Activated CD8-positive, alpha-beta T cell treated with anti-CD3 and anti-CD28 coated beads for 36 hours (primary cell): ENCODE results near the gene PDXP. TPM values are rescaled to one million over a fixed set of nuclear protein-coding genes. Genes with fewer than 3 reads are reported as not detected.

ENCODE experiments used
- ATAC-seq: fragments of 200-7000 bp; cut with Tn5 transposase; one replicate; pipeline ENCODE4 v1.10.0; 2021; ENCODE audit warnings: mild to moderate bottlenecking, moderate library complexity
- CTCF ChIA-PET: fragments of 350-600 bp; sonication (Branson Sonifier 250); formaldehyde crosslinking; loops from one replicate; lab custom pipeline; 2021; ENCODE audit warnings: antibody characterized with exemption; lab: Charles Lee
- POLR2A ChIA-PET: fragments of 350-600 bp; sonication (Branson Sonifier 250); formaldehyde crosslinking; loops from one replicate; lab custom pipeline; 2021; ENCODE audit warnings: antibody characterized with exemption; lab: Charles Lee
- DNase-seq: peaks from one replicate; pipeline ENCODE4 v3.0.0-alpha.2; 2020
- H3K27ac Mint-ChIP-seq: one replicate; pipeline ENCODE4 v1.8.0; 2021; ENCODE audit warnings: mild to moderate bottlenecking, mixed read lengths
- H3K27me3 Mint-ChIP-seq: one replicate; pipeline ENCODE4 v1.8.0; 2021; ENCODE audit warnings: mixed read lengths
- H3K36me3 Mint-ChIP-seq: one replicate; pipeline ENCODE4 v1.8.0; 2021; ENCODE audit warnings: low read depth, mixed read lengths
- H3K4me1 Mint-ChIP-seq: one replicate; pipeline ENCODE4 v1.8.0; 2021; ENCODE audit warnings: low read depth, mixed read lengths
- H3K4me3 Mint-ChIP-seq: one replicate; pipeline ENCODE4 v1.8.0; 2021; ENCODE audit warnings: mild to moderate bottlenecking, moderate library complexity, mixed read lengths
- H3K9me3 Mint-ChIP-seq: one replicate; pipeline ENCODE4 v1.8.0; 2021; ENCODE audit warnings: mixed read lengths
- intact Hi-C: fragments of 100-400 bp; cut with micrococcal nuclease; formaldehyde crosslinking; loops from one replicate; pipeline ENCODE4 v1.10.0; 2022
- total RNA-seq, 2 experiments: library from RNA; stranded (reverse); gene quantifications; one replicate each; pipeline ENCODE4 v1.2.3, GENCODE V29; 2021
- TF ChIP-seq, protein P1 (sequence below): fragments of 200-600 bp; IDR thresholded peaks from one replicate; pipeline ENCODE4 v1.8.0; 2022; ENCODE audit warnings: antibody characterized with exemption, mild to moderate bottlenecking

Gene PDXP
- total RNA-seq, 2 experiments from 2014 or later: 51.3 to 51.5 TPM

DNA sequence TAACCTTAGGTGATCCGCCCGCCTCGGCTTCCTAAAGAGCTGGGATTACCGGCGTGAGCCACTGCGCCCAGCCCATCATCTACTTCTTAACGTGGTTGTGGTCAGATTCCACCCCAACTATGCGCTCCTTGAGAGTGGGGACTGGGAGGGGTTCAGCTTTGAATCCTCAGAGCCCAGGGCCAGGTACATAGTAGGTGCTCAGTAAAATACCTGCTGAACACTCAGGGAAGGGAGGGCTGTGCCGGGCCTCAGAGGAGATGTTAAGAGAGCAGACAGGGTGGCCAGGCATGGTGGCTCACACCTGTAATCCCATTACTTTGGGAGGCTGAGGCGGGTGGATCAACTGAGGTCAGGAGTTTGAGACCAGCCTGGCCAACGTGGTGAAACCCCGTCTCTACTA, 15.7 kb downstream of the PDXP start:
- H3K4me1 Mint-ChIP-seq: peaks cover 66% of the 10 kb centered on the region
- POLR2A ChIA-PET: interaction anchor here (0.6 to 8.2 kb wide), 7 partner anchors 13 to 192 kb away, joined by 3 to 49 read pairs (median 5); partner anchors contain the start of genes GGA1, NOL12, PDXP and SH3BP1

DNA sequence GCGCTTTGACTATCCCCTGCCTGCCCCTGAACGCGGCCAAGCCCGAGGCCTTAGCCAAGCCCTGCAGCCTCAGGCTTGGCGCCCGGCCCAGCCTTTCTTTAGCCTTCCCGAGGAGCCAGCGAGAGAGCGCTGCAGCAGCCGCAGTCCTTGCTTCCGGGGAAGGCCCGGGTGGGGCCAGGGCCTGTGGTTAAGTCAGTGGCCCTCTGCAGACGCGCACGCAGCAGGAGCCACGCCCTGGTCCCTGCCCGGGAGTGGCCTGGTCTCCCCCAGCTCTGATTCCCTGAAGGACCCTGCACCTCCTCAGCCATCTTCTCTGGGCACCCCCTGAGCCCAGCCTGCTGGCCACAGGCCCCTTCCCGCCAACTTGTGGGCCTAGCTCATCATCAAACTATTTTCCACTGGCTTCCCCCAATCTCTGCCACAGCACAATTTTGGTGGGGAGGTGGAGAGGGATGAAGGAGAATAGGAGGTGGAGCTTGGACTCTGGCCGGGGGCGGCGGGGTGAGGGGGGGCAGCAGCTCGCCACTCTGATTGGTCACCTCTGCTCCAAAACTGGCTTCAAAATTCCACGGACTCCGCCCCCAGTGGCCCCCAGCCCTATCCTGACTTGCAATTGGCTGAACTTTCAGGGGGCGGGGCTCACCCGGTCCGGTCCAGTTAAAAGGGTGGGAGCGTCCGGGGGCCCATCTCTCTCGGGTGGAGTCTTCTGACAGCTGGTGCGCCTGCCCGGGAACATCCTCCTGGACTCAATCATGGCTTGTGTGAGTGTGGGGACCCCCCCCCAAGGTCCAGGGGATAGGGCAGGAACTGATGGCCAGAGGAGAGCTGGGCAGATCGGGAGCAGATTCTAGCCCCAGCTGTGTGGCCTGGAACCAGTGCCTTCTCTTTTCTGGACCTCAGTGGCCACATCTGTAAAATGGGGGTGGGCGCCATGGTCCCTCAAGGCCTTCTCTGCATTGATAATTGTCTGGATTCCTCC, 16.7 kb downstream of the PDXP start, which contains the start of gene LGALS1:
LGALS1 (plus strand) TSS at position 686 of the 979 bp plus-strand sequence; CDS start at position 753, 67 bp downstream.
- DNase-seq: peak; percentile 84
- peak within 1 kb of the TSS; percentile 77 for H3K4me3 Mint-ChIP-seq
- peak; percentile 43 for ATAC-seq
- no peaks in the 10 kb centered on the region for H3K9me3 Mint-ChIP-seq
- TF ChIP-seq, protein P1, sequence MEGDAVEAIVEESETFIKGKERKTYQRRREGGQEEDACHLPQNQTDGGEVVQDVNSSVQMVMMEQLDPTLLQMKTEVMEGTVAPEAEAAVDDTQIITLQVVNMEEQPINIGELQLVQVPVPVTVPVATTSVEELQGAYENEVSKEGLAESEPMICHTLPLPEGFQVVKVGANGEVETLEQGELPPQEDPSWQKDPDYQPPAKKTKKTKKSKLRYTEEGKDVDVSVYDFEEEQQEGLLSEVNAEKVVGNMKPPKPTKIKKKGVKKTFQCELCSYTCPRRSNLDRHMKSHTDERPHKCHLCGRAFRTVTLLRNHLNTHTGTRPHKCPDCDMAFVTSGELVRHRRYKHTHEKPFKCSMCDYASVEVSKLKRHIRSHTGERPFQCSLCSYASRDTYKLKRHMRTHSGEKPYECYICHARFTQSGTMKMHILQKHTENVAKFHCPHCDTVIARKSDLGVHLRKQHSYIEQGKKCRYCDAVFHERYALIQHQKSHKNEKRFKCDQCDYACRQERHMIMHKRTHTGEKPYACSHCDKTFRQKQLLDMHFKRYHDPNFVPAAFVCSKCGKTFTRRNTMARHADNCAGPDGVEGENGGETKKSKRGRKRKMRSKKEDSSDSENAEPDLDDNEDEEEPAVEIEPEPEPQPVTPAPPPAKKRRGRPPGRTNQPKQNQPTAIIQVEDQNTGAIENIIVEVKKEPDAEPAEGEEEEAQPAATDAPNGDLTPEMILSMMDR: no peak
- H3K4me1 Mint-ChIP-seq: peaks cover 66% of the 10 kb centered on the region
- intact Hi-C loops: loop anchor here (5.0 kb wide), 1 partner anchor 38 kb away; the partner anchor contains the start of gene SH3BP1
- CTCF ChIA-PET: interaction anchor here (0.9 to 68.1 kb wide), 8 partner anchors 14 to 143 kb away, joined by 3 to 1770 read pairs (median 4); partner anchors contain the start of genes GGA1, PDXP and SH3BP1
- H3K36me3 Mint-ChIP-seq: peaks cover 4% of the 10 kb centered on the region
- POLR2A ChIA-PET: interaction anchor here (0.5 to 8.2 kb wide), 13 partner anchors 8 to 1240 kb away, joined by 3 to 49 read pairs (median 5); partner anchors contain the start of genes GGA1, NOL12, PDXP and SH3BP1
- no peaks in the 10 kb centered on the region for H3K27me3 Mint-ChIP-seq
- H3K27ac Mint-ChIP-seq: peak within 1 kb of the TSS; percentile 93

More for the DNA sequence above, 15.7 kb downstream of the PDXP start:
- H3K27ac Mint-ChIP-seq: peak overlapping the region; percentile 55
- intact Hi-C loops: no loop called here
- no peak for ATAC-seq
- TF ChIP-seq, protein P1: no peak
- H3K9me3 Mint-ChIP-seq: no peaks in the 10 kb centered on the region
- no peaks in the 10 kb centered on the region for H3K27me3 Mint-ChIP-seq
- H3K36me3 Mint-ChIP-seq: peaks cover 6% of the 10 kb centered on the region
- H3K4me3 Mint-ChIP-seq: peak overlapping the region; percentile 8
- CTCF ChIA-PET: interaction anchor here (1.4 to 68.1 kb wide), 4 partner anchors 13 to 82 kb away, joined by 4 to 1770 read pairs (median 5); partner anchors contain the start of genes GGA1, PDXP and SH3BP1
- DNase-seq: no peak

DNA sequence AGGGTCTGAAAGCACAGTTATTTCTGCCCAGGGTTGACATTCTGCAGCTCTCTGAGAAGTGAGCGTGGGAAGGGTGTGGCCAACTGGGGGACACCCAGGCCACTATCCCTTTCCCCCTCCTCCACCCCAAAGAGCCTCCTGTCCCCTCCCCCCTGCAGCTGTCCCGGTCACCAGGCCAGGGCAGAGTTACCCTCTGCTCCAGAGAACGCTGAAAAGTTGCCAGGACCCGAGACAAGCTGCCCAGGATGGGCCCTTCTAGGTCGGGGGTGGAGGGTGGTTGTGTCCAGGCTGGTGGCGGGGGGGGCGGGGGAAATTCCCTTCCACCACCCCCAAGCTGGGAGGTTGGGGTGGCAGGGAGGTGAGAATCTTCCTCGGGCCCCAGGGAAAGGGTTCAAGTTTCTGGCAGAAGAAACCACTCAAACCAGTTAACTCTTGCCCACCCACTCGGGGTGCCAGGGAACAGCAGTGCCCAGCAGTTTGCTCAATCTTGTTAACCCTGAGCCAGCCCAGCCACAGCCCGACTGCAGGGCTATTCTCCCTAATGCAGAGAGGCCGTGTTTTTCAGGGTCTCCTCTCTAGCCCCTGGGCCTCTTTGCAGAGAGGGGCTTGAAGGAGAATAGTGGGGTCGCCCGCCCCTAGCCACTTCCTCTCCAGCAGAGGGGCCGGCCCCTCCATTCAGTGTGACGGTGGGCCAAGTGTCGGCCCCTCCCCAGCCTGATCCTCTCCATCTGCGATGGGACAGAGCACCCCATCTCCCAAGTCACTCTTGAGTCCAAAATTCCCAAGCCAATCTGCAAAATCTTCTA, 17.6 kb downstream of the PDXP start:
- Mint-ChIP-seq H3K36me3 (peaks cover 4% of the 10 kb centered on the region), H3K9me3 (no peaks in the 10 kb centered on the region), H3K27me3 (no peaks in the 10 kb centered on the region), H3K4me3 (peak overlapping the region; percentile 77), H3K4me1 (peaks cover 68% of the 10 kb centered on the region), H3K27ac (peak overlapping the region; percentile 93)
- DNase-seq (peak; percentile 58), ATAC-seq (peak; percentile 0)
- POLR2A ChIA-PET: interaction anchor here (0.6 to 8.2 kb wide), 16 partner anchors 9 to 272 kb away, joined by 3 to 49 read pairs (median 5); partner anchors contain the start of genes GGA1, NOL12 and PDXP
- intact Hi-C loops: loop anchor here (5.0 kb wide), 1 partner anchor 39 kb away; the partner anchor contains the start of gene SH3BP1
- TF ChIP-seq, protein P1: no peak
- CTCF ChIA-PET: interaction anchor here (0.9 to 68.1 kb wide), 6 partner anchors 15 to 142 kb away, joined by 3 to 1770 read pairs (median 5); partner anchors contain the start of genes GGA1, PDXP and SH3BP1

DNA sequence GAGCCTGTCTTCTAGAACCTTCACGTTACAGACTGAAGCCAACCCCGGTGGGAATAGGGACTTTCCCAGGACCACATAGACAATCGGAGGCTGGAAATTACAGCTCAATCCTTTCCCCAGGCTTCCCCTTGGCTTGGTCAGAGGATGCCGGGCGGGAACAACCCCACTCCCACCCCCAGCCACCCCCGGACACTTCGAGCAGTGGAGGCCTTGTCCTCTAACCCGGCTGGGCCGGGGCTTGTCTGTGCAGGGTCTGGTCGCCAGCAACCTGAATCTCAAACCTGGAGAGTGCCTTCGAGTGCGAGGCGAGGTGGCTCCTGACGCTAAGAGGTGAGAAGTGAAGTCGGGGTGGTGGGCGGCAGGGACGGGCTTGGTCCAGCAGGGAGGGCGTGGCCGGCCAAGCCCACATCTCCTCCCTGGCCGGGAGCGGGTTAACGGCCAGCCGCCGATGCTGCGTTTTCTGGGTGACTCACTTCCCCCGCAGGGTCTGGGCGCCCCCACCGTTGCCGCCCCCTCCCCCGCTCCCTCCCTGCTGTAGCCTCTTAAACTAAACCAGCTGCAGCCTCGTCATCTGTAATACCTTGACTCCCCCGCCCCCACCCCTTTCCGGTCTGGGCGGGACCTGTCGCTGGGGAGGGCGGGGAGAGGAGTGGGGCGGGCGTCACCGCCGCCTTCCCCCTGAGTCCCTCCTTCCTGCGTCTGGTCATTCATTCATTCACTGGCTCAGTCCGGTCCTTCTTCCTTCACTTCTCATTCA, 18.4 kb downstream of the PDXP start:
- CTCF ChIA-PET: interaction anchor here (1.7 to 68.1 kb wide), 3 partner anchors 15 to 52 kb away, joined by 5 to 1770 read pairs (median 9); partner anchors contain the start of genes GGA1, PDXP and SH3BP1
- H3K4me1 Mint-ChIP-seq: peaks cover 70% of the 10 kb centered on the region
- peak; percentile 98 for DNase-seq
- no peaks in the 10 kb centered on the region for H3K9me3 Mint-ChIP-seq
- TF ChIP-seq, protein P1: no peak
- peak; percentile 84 for ATAC-seq
- H3K27me3 Mint-ChIP-seq: no peaks in the 10 kb centered on the region
- peak overlapping the region; percentile 77 for H3K4me3 Mint-ChIP-seq
- H3K27ac Mint-ChIP-seq: peak overlapping the region; percentile 93
- POLR2A ChIA-PET: interaction anchor here (0.6 to 8.2 kb wide), 14 partner anchors 10 to 271 kb away, joined by 3 to 49 read pairs (median 4); partner anchors contain the start of genes GGA1, NOL12 and PDXP
- peaks cover 4% of the 10 kb centered on the region for H3K36me3 Mint-ChIP-seq
- intact Hi-C loops: loop anchor here (5.0 kb wide), 1 partner anchor 40 kb away; the partner anchor contains the start of gene SH3BP1
